Measurements from ENCODE around the gene PACSIN2.

DNA sequence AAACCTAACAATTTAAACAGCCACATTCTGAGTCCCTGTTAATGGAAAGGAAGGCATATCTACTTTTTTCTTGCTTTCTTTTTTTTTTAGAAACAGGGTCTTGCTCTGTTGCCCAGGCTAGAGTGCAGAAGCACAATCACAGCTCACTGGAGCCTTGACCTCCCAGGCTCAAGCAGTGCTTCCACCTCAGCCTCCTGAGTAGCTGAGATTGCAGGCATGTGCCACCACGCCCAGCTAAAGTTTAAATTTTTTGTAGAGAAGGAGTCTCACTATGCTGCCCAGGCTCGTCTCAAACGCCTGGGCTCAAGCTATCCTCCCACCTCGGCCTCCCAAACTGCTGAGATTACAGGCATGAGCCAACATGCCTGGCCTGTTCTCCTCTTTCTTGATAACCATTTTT, 183.2 kb downstream of the PACSIN2 start:
- TF ChIP-seq POLR2A (IDR thresholded peaks at IDR 0.05; ENCODE audit: low read length) (no peak), CTCF (IDR thresholded peaks at IDR 0.05) (no peak), ZNF302 (CRISPR knock-in tag; IDR thresholded peaks at IDR 0.05) (no peak), CHD4 (IDR thresholded peaks at IDR 0.05; ENCODE audit: borderline replicate concordance) (no peak), JUN (IDR thresholded peaks at IDR 0.05) (no peak), POLR2AphosphoS2 (conservative IDR thresholded peaks at IDR 0.05; ENCODE audit: low read length) (no peak), ZFP36 (IDR thresholded peaks at IDR 0.05; ENCODE audit: borderline replicate concordance, partially characterized antibody) (no peak), CEBPB (IDR thresholded peaks at IDR 0.05) (no peak), MAX (IDR thresholded peaks at IDR 0.05) (no peak), BHLHE40 (IDR thresholded peaks at IDR 0.05; ENCODE audit: low read depth, low read length) (no peak)

All from A549 (cell line).